Measurements from ENCODE around the gene ELMO1. TPM values are rescaled to one million over a fixed set of nuclear protein-coding genes. Genes with fewer than 3 reads are reported as not detected.

The ELMO1 gene
- total RNA-seq, 1 experiment from 2014 or later, result 1.1 TPM

DNA sequence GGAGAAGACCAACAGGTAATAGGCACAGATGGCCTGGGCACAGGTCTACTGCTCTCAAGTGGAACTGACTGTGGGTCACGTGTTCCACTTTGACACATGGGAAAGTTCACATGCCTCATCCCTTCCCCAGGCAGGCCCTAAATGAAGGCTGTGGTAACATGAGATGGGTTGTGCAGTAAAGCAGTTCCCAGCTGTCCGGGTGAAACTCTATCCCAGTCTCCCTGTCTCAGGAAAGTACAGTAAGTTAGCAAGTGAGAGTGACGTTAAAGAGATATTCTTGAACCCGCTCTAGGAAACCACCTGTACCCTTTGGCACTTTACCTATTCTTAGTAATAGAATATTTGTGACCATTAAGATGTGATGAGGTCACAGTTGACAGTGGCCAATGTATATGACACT is 380.6 kb downstream of the ELMO1 start:
- no peak overlapping the region for H3K4me2 ChIP-seq (ENCODE audit: low read length)
- BruUV-seq (replicated peaks), result no TSS peak
- no peaks in the 10 kb centered on the region for H4K20me1 ChIP-seq (ENCODE audit: insufficient read depth)
- CTCF ChIA-PET, result no interaction called here
- no peak for TF ChIP-seq SP1 (IDR thresholded peaks at IDR 0.05; ENCODE audit: low read depth)
- no peak for TF ChIP-seq ZFX (IDR thresholded peaks at IDR 0.05)
- TF ChIP-seq RAD21 (IDR thresholded peaks at IDR 0.05; ENCODE audit: low read depth), result no peak
- TF ChIP-seq POLR2A (IDR thresholded peaks at IDR 0.05; ENCODE audit: borderline replicate concordance, extremely low read depth, insufficient read depth, insufficient read length), result no peak
- DNase-seq (ENCODE audit: low read depth, low spot score), result no peak
- H3K4me1 ChIP-seq (ENCODE audit: control insufficient read depth in 1 of 2, insufficient read depth in 2 of 2, low read length in 2 of 2), result peaks cover 0 to 4% of the 10 kb centered on the region in 2 experiments; a peak in 1 of 4 replicates
- POLR2A ChIA-PET, result no interaction called here
- no peaks in the 10 kb centered on the region for H3K9me2 ChIP-seq (ENCODE audit: insufficient read depth)
- RAD21 ChIA-PET (ENCODE audit: low non-redundant PET in 1 of 2, low total read pairs in 2 of 2, uncharacterized antibody in 2 of 2, unreplicated experiment in 2 of 2), result no interaction called here
- H3K9ac ChIP-seq (ENCODE audit: low read length), result no peak overlapping the region
- no peaks in the 10 kb centered on the region for H3K27me3 ChIP-seq (ENCODE audit: insufficient read depth, low read length)
- no peak overlapping the region for H2AFZ ChIP-seq (ENCODE audit: low read depth, low read length, poor library complexity, severe bottlenecking)
- H3K36me3 ChIP-seq (ENCODE audit: control insufficient read depth in 1 of 2, insufficient read depth in 2 of 2, low read length in 2 of 2), result no peaks in the 10 kb centered on the region
- no peaks in the 10 kb centered on the region for H3K79me2 ChIP-seq (ENCODE audit: insufficient read depth, low read length)
- H3K9me3 ChIP-seq (ENCODE audit: control insufficient read depth in 1 of 2, insufficient read depth in 1 of 2, low read depth in 1 of 2, low read length in 2 of 2), result no peaks in the 10 kb centered on the region
- ATAC-seq, result no peak
- intact Hi-C loops (cut with micrococcal nuclease), result no loop called here
- H3K27ac ChIP-seq (ENCODE audit: low read depth, low read length), result no peak overlapping the region
- H3K4me3 ChIP-seq (replicated peaks in 1 of 2; ENCODE audit: low read depth in 1 of 2, low read length in 2 of 2), result no peak overlapping the region

DNA sequence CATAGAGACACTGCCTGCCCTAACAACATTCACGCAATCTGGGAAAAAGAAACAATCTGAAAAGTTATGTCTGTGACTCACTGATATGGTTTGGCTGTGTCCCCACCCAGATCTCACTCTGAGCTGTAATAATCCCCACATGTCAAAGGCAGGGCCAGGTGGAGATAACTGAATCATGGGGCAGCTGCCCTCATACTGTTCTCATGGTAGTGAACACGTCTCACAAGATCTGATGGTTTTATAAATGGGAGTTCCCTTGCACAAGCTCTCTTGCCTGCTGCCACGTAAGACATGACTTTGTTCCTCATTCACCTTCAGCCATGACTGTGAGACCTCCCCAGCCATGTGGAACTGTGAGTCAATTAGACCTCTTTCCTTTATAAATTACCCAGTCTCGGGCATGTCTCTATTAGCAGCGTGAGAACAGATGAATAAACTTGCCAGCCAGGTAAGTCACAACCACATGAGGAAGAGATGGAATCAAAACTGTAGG is 382.8 kb downstream of the ELMO1 start:
- H2AFZ ChIP-seq (ENCODE audit: low read depth, low read length, poor library complexity, severe bottlenecking), result no peak overlapping the region
- H3K79me2 ChIP-seq (ENCODE audit: insufficient read depth, low read length), result no peaks in the 10 kb centered on the region
- CTCF ChIA-PET, result no interaction called here
- H3K4me2 ChIP-seq (ENCODE audit: low read length), result no peak overlapping the region; the same call in 1 of the 2 replicates
- DNase-seq (ENCODE audit: low read depth, low spot score), result no peak
- H3K4me1 ChIP-seq (ENCODE audit: control insufficient read depth in 1 of 2, insufficient read depth in 2 of 2, low read length in 2 of 2), result peaks cover 0 to 4% of the 10 kb centered on the region in 2 experiments; a peak in 1 of 4 replicates
- H3K9me3 ChIP-seq (ENCODE audit: control insufficient read depth in 1 of 2, insufficient read depth in 1 of 2, low read depth in 1 of 2, low read length in 2 of 2), result no peaks in the 10 kb centered on the region
- intact Hi-C loops (cut with micrococcal nuclease), result no loop called here
- no peak overlapping the region for H3K4me3 ChIP-seq (replicated peaks in 1 of 2; ENCODE audit: low read depth in 1 of 2, low read length in 2 of 2)
- no peaks in the 10 kb centered on the region for H4K20me1 ChIP-seq (ENCODE audit: insufficient read depth)
- POLR2A ChIA-PET, result no interaction called here
- no peak overlapping the region for H3K9ac ChIP-seq (ENCODE audit: low read length)
- no peak for ATAC-seq
- H3K36me3 ChIP-seq (ENCODE audit: control insufficient read depth in 1 of 2, insufficient read depth in 2 of 2, low read length in 2 of 2), result no peaks in the 10 kb centered on the region
- TF ChIP-seq EZH2phosphoT487 (IDR thresholded peaks at IDR 0.05; ENCODE audit: borderline replicate concordance) (no peak), ELF1 (IDR thresholded peaks at IDR 0.05; ENCODE audit: borderline replicate concordance, low read depth) (no peak), POLR2A (IDR thresholded peaks at IDR 0.05; ENCODE audit: borderline replicate concordance, extremely low read depth, insufficient read depth, insufficient read length) (no peak), ATF3 (IDR thresholded peaks at IDR 0.05) (no peak), JUND (IDR thresholded peaks at IDR 0.05) (no peak), TCF7L2 (IDR thresholded peaks at IDR 0.05; ENCODE audit: borderline replicate concordance, extremely low read depth, insufficient read depth, insufficient read length) (no peak), RAD21 (IDR thresholded peaks at IDR 0.05; ENCODE audit: low read depth) (no peak), POLR2AphosphoS5 (IDR thresholded peaks at IDR 0.05; ENCODE audit: low read depth, low read length) (no peak)
- TF ChIP-seq, protein P1, sequence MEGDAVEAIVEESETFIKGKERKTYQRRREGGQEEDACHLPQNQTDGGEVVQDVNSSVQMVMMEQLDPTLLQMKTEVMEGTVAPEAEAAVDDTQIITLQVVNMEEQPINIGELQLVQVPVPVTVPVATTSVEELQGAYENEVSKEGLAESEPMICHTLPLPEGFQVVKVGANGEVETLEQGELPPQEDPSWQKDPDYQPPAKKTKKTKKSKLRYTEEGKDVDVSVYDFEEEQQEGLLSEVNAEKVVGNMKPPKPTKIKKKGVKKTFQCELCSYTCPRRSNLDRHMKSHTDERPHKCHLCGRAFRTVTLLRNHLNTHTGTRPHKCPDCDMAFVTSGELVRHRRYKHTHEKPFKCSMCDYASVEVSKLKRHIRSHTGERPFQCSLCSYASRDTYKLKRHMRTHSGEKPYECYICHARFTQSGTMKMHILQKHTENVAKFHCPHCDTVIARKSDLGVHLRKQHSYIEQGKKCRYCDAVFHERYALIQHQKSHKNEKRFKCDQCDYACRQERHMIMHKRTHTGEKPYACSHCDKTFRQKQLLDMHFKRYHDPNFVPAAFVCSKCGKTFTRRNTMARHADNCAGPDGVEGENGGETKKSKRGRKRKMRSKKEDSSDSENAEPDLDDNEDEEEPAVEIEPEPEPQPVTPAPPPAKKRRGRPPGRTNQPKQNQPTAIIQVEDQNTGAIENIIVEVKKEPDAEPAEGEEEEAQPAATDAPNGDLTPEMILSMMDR (IDR thresholded peaks at IDR 0.05 in 2 of 3, conservative IDR thresholded peaks at IDR 0.05 in 1 of 3; ENCODE audit: borderline replicate concordance in 1 of 3, insufficient read depth in 1 of 3, low read depth in 2 of 3, low read length in 2 of 3), result no peak
- H3K27me3 ChIP-seq (ENCODE audit: insufficient read depth, low read length), result no peaks in the 10 kb centered on the region
- RAD21 ChIA-PET (ENCODE audit: low non-redundant PET in 1 of 2, low total read pairs in 2 of 2, uncharacterized antibody in 2 of 2, unreplicated experiment in 2 of 2), result no interaction called here
- BruUV-seq (replicated peaks), result no TSS peak
- H3K9me2 ChIP-seq (ENCODE audit: insufficient read depth), result no peaks in the 10 kb centered on the region
- H3K27ac ChIP-seq (ENCODE audit: low read depth, low read length), result no peak overlapping the region
